Hippocampal formation (tissue), 2 donors: ENCODE measurements around the gene RDX.
A peak's percentile ranks its signal among the peaks of the same experiment; 100 is the strongest.
"Not testable (repeated sequence)": the region's sequence is repeated elsewhere in the genome, so short reads cannot be mapped to it uniquely, and the experiment has no call there.

Experiments
- DNase-seq, 2 donors: peaks; one replicate each; lab custom pipeline; 2025; lab: John Stamatoyannopoulos, UW

Gene RDX

GRCh38 chr11:110200241-110200640, 96.2 kb downstream of the RDX start:
- DNase-seq = no peak

DNA sequence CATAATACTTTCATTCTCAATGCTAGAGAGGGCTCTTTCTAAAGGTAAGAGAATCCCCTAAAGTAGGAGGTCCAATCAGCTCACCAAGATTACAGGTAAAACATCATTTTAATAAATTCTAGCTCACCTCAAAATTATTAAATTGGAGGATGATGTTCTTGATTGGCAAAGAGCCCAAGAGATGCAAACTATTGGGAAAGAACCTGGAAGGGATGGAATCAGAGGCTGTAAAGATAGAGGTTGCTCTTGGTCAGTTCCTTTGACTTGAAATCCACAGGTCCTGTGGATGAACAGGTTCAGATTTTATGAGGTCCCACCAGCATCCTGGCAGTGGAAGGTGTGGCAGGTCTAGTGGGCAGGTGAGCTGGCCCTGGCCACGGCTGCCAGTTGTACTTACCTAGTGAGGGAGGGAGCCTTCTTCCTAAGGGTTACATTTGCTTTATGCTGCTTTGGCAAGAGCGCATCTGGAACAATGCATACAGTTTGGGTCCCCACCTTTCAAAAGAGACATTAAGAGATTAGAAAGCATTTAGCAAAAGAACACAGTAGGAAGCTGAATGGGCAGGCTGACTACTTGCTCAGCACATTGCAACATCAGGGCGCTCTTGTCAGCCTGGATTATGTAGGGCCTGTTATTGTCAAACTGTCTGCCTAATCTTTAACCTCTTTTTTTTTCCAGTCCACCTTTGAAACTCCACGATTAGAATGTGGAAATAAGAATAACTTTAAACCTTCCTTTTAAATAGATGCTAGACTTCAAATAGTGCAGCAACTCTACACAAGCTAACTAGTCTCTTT, 97.0 kb downstream of the RDX start:
- no peak for DNase-seq

GRCh38 chr11:110198031-110198729, 98.2 kb downstream of the RDX start:
- DNase-seq = no peak

DNA sequence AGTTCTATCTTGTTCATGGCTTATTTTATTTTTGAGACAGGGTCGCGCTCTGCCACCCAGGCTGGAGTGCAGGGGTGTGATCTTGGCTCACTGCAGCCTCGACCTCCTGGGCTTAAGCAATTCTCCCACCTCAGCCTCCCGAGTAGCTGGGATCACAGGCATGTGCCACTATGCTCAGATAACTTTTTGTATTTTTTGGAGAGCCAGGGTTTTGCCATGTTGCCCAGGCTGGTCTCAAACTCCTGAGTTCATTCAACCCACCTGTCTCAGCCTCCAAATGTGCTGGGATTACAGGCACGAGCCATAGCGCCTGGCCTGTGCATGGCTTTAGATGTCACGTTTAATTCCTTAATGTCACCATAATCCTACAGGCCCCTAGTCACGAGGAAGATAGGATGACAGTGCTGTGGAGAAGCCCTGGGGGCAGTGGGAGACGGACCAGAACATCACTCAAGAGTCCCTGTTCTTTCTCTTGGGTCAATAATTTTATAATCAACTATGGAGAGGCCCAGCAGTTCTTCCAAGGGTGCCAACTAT, 99.5 kb downstream of the RDX start:
- no peak for DNase-seq

DNA sequence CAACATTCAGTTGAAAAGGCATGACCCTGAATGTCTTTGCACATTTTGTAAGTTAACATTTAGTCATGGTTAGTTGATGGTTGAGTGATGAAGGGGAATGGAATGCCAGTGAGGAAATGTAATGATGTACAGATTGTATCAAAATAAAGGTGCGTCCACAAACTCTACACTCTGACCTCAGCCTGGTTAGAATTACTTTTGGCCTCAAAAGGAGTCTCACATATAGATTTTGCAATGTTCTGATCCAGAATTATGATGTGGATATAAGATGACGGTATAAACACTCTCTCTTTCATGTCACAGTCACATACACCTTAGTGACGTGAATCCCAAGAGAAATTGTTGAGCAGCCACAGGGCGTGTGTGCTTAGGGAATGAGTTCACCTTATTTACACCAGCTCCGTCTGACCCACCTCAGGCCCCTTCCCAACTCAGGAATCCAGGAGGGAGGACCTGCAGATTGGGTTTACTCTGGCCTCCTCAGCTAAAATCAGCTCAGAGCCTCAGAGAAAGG, 100.1 kb downstream of the RDX start:
- no peak for DNase-seq

DNA sequence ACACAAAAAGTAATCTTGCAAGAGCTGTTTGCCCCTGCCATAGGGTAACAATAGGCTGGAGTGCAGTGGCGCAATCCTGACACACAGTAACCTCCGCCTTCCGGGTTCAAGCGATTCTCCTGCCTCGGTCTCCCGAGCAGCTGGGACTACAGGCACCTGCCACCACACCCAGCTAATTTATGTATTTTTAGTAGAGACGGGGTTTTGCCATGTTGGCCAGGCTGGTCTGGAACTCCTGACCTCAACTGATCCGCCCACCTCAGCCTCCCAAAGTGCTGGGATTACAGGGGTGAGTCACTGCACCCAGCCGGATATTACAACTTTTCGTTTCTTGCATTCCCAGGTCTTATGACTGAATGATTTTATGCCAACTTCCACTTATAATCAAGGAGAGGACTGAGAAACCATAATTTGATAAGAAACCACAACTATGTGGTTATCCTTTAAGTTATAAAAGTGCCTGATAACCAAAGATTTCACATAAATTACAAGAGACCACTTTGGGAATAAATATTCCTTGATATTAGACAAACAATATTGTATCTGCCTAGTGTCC, 102.1 kb downstream of the RDX start:
- DNase-seq = not testable (repeated sequence)

DNA sequence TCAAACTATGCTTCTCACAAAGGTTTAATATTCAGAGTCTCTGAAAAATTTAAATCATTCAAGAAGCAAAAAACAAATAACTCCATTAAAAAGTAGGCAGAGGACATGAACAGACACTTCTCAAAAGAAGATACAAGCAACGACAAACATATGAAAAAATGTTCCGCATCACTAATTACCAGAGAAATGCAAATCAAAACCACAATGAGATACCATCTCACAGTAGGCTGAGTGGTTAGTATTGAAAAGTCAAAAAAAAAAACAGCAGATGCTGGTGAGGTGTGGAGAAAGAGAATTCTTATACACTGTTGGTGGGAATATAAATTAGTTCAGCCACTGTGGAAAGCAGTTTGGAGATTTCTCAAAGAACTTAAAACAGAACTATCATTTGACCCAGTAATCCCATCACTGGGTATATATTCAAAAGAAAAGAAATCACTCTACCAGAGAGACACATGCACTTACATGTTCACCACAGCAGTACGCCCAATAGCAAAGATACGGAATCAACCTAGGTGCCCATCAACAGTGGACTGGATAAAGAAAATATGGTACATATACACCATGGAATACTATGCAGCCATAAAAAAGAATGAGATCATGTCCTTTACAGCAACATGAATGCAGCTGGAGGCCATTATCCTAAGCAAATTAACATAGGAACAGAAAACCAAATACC, 103.7 kb downstream of the RDX start:
- not testable (repeated sequence) for DNase-seq

GRCh38 chr11:110190885-110191284, 105.5 kb downstream of the RDX start:
- DNase-seq = no peak

DNA sequence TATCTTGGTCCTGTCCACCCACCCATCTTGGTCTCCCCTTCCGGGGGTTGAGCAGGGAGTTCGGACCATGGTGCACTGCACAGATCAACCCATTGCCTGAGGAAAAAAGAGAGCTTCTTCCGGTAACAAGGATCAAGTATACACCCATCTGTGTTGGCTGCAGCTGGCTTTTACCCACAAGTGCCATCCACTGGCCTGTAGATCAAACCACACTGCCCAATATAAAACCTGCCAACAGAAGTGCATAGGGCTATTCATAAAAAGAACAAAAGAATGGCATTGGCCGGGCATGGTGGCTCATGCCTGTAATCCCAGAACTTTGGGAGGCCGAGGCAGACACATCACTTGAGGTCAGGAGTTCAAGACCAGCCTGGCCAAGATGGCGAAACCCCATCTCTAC, 108.7 kb downstream of the RDX start:
- DNase-seq = no peak

- no peak for DNase-seq
Observed at GRCh38 chr11:110186867-110187266, 109.5 kb downstream of the RDX start.

DNA sequence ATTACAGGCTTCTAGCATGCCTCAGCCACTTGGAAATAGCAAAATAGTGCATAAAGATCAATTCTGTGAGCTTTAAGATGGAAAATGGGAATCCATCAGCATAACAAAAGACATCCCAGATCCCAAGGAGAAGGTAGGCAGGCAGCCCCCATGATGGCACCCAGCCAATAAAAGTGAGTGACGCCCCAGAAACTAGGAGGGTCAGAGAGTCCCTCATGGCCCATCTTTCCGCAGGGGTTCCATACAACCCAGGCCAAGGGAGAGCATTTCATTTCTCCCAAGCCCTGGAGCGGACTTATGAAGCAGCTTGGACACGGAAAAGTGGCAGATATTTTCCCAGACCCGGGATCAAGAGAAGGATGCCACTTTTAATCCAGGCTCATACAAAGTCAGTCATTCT, 110.0 kb downstream of the RDX start:
- no peak for DNase-seq

- no peak for DNase-seq
Observed at GRCh38 chr11:110185599-110185998, 110.8 kb downstream of the RDX start.

DNA sequence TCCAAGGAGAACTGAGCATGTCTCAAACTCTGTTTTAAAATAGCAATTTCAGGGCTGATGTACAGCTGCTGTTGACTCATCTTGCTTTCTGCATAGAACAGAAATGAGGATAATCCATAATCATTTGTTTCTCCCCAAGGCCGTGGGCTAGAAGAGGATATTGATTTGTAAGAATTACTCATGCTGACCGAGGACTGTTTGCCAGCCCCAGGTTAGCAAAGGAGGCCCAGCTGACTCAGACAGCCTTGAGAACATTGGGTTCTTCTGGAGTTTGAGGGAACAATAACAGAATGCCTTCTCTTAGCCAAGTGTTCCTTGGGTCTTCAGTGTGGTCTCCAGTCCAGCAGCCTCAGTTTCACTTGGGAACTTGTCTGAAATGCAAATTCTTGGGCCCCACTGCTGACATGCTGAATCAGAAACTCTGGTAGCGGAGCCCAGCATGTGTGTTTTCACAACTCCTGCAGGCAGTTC, 111.3 kb downstream of the RDX start:
- DNase-seq = peak in 1 of 2 donors; percentile 43

- no peak for DNase-seq
Observed at GRCh38 chr11:110184456-110184855, 112.0 kb downstream of the RDX start.

DNA sequence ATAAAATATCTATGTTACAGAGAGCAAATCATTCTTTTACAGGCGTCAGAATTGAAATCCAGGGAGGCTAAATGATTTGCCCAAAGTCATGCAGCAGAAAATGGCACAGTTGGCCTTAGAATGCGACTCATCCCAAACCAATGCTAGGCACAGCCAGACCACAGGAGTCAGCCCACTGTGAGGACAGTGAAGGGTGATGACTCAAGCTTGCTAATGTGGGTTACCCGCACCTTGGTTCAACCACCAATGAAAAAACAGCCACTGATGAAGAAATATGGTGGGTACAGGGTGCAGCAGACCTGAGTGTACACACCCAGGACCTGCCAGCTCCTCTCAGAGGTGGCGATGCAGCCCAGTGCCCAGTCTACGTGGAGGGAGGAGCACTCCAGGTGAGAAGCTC, 113.5 kb downstream of the RDX start:
- no peak for DNase-seq

GRCh38 chr11:110179064-110179463, 117.3 kb downstream of the RDX start:
- no peak for DNase-seq

GRCh38 chr11:110177086-110177456, 119.3 kb downstream of the RDX start:
- DNase-seq = no peak

DNA sequence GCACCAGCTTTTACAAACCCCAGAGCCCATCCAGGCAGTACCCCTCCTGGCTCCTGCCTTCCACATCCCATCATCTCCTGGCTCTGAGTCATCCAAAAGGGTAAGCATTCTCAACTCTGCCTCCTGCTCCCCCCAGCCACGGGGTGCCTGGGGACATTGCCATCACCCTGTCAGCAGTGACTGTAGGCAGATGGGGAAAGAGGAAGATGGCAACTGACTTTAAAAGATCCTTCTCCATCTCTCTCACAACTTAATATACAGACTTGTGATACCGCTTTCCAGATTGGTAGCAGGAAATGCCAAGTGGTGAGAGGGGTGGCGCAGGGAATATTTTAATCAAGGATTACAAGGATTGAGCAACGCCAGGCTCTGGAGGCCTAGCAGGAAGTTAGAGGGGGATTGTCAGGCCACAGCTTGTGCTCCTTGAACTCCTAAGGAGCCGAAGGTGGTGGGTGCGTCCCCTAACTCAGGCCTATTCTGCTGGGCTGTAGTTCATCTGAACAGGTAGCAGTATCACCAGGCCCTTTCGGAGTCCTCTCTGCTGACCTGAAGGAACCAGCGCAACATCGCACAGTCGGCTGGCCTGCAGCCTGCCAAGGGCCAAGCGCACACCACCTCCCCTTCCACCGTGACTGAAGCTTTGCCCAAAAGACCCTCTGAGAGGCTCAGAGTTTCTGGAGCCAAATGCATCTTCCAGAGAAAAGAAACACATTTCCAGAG, 119.9 kb downstream of the RDX start:
- no peak for DNase-seq

GRCh38 chr11:110174645-110175310, 121.6 kb downstream of the RDX start:
- DNase-seq = no peak

DNA sequence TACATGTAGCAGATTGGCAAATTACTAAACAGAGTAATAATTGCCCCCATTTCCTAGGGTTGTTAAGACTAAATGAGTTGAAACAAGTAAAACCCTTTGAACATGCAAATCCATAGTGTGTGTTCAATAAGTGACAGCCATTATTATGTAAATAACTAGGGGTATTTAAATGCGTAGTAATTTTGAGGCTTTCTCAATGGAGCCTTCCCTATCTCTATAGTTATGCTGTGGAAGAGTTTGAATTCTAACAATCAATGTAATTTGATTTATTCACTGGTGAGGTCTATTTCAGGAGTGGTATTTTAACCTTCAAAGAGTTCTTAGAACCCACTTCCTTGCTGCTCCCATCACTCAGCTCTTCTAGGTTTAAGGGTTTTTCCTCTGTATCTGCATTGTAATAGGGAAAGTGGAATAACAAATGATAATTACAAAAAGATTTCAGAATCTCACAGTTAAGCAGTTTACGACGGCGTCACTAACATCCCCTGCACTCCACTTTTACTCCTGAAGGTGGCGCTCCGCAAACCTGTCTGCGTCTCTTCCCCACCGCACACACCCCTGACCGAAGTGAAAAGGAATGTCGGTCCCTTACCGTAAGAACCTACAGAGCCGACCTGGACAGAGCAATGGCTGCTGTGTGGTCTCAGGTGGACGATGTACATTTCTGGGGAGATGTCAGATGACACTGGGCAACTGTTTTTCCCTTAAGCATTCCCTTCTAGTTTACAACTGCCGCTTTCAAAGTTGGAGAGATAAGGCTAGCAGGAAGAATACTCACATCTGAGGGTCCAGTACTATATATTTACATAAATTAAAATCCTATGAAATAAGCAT, 122.4 kb downstream of the RDX start:
- DNase-seq = peak; percentile 27 to 29
